Measurements from ENCODE around the gene SCAMP2.

The SCAMP2 gene

GRCh38 chr15:74833376-74834107 lies 39.6 kb downstream of the SCAMP2 start:
- TF ChIP-seq PATZ1 (CRISPR knock-in tag; IDR thresholded peaks at IDR 0.05; ENCODE audit: borderline replicate concordance) (no peak), POU6F1 (CRISPR knock-in tag; IDR thresholded peaks at IDR 0.05; ENCODE audit: borderline replicate concordance, low read depth) (no peak), ZFP30 (CRISPR knock-in tag; IDR thresholded peaks at IDR 0.05) (no peak), ARNTL (CRISPR knock-in tag; IDR thresholded peaks at IDR 0.05; ENCODE audit: borderline replicate concordance, low read depth) (no peak), BACH2 (CRISPR knock-in tag; IDR thresholded peaks at IDR 0.05; ENCODE audit: borderline replicate concordance) (no peak), PPARA (CRISPR knock-in tag; IDR thresholded peaks at IDR 0.05; ENCODE audit: borderline replicate concordance) (no peak), ZFP3 (CRISPR knock-in tag; IDR thresholded peaks at IDR 0.05) (no peak), ESRRG (CRISPR knock-in tag; IDR thresholded peaks at IDR 0.05) (no peak), ISL1 (CRISPR knock-in tag; IDR thresholded peaks at IDR 0.05) (no peak), OSR1 (CRISPR knock-in tag; IDR thresholded peaks at IDR 0.05) (no peak), ZNF8 (CRISPR knock-in tag; IDR thresholded peaks at IDR 0.05) (no peak), ZC3H10 (CRISPR knock-in tag; IDR thresholded peaks at IDR 0.05) (no peak), TCF4 (CRISPR knock-in tag; IDR thresholded peaks at IDR 0.05; ENCODE audit: borderline replicate concordance) (no peak), TOX (CRISPR knock-in tag; IDR thresholded peaks at IDR 0.05; ENCODE audit: borderline replicate concordance) (no peak), CREB5 (CRISPR knock-in tag; IDR thresholded peaks at IDR 0.05; ENCODE audit: low read depth) (no peak), RARB (CRISPR knock-in tag; IDR thresholded peaks at IDR 0.05) (no peak), ZNF565 (CRISPR knock-in tag; conservative IDR thresholded peaks at IDR 0.05; ENCODE audit: low read depth) (no peak)
- no peak for ATAC-seq

GRCh38 chr15:74832826-74833225 lies 40.3 kb downstream of the SCAMP2 start:
- ATAC-seq: no peak

More at GRCh38 chr15:74832826-74833225, 40.3 kb downstream of the SCAMP2 start:
- TF ChIP-seq TCF4 (CRISPR knock-in tag; IDR thresholded peaks at IDR 0.05; ENCODE audit: borderline replicate concordance) (no peak), ZNF8 (CRISPR knock-in tag; IDR thresholded peaks at IDR 0.05) (no peak), TOX (CRISPR knock-in tag; IDR thresholded peaks at IDR 0.05; ENCODE audit: borderline replicate concordance) (no peak), TSHZ2 (CRISPR knock-in tag; IDR thresholded peaks at IDR 0.05) (no peak), ZFP30 (CRISPR knock-in tag; IDR thresholded peaks at IDR 0.05) (no peak), ARNTL (CRISPR knock-in tag; IDR thresholded peaks at IDR 0.05; ENCODE audit: borderline replicate concordance, low read depth) (no peak), CSDC2 (CRISPR knock-in tag; IDR thresholded peaks at IDR 0.05) (no peak)

All from SK-N-SH treated with all-trans-retinoic acid at 6 μM for 48 hours (cell line).